GM18502 (cell line): Measurements from ENCODE around the gene ARHGAP27.
"Not testable (repeated sequence)": the region's sequence is repeated elsewhere in the genome, so short reads cannot be mapped to it uniquely, and the experiment has no call there.

Experiments
- ATAC-seq: cut with Tn5 transposase; IDR thresholded peaks from one replicate; pipeline ENCODE4 v1.9.1; 2021; ENCODE audit warnings: mild to moderate bottlenecking; ENCODE audit not compliant: unreplicated experiment, poor library complexity

ARHGAP27 gene

GRCh38 chr17:45448066-45448465 lies 15.4 kb upstream of the ARHGAP27 start:
- ATAC-seq: not testable (repeated sequence)

DNA sequence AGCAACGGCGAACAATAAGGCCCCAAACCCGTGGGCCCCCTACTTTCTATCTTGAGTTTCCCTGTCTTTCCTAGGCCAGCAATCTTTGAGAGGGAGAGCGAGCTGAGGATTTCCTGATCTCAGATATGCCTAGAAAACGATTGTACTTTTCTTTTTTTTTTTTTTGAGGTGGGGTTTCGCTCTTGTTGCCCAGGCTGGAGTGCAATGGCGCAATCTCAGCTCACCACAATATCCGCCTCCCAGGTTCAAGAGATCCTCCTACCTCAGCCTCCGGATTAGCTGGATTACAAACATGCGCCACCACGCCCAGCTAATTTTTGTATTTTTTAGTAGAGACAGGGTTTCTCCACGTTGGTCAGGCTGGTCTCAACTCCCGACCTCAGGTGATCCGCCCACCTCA lies 15.0 kb upstream of the ARHGAP27 start:
- ATAC-seq: not testable (repeated sequence)

GRCh38 chr17:45446872-45447625 lies 14.4 kb upstream of the ARHGAP27 start:
- ATAC-seq: not testable (repeated sequence)

DNA sequence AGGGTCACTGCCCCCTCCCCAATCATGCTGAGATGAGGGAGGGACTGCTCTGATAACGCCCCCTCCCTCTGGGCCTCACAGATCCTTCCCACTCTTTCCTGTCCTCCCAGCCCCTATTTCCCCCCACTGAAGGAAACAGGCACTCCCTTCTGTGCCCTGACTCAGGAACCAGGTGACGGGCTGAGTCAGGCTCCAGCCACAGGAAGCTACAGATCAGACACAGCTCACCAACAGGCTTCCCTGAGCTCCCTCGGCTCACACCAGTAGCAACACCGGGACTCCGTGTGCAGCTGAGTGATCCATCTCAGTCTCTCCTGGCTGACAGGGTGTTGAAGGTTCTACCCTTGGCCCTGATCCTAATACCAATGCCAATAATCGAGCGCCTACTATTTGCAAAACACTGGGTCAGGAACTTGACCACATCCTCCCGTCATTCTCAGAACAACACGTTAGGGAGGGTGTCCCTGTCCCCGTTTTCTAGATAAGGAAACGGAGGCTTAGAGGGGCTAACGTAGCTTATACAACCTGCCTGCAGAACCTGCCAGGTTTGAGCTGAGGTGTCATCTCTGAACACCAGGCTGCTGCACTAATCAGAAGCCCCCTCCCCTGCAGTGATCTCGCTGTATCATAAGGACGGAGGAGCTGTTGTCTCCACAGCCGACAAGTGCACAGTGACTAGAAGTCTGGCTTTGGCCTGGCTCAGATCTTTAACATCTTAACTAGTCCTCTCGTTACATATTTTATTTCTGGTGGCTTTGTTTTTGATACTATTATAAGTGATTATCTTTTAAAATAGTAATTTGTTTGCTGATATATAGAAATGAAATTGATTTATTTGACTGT lies 13.5 kb upstream of the ARHGAP27 start:
- peak; percentile 48 for ATAC-seq

GRCh38 chr17:45444856-45445820 lies 12.5 kb upstream of the ARHGAP27 start:
- not testable (repeated sequence) for ATAC-seq

DNA sequence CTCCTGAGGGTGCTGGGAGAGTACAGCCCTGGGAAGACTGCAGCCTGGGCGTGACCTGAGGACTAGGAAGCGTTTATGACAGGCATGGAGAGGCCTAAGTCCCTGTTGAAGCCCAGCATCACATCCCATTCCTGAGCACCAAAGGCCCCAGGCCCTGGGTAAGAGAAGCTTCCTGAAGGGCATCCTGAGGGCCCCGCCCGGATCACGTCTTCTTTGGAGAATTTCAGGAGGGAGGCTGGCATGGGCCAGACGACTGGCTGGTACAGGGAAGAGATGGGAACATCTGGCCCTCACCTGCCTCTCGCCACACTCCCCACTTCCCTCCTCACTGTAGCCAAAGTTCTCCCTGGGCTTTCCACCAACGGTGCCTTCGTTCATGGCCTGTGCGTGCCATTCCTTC lies 11.6 kb upstream of the ARHGAP27 start:
- ATAC-seq: not testable (repeated sequence)

DNA sequence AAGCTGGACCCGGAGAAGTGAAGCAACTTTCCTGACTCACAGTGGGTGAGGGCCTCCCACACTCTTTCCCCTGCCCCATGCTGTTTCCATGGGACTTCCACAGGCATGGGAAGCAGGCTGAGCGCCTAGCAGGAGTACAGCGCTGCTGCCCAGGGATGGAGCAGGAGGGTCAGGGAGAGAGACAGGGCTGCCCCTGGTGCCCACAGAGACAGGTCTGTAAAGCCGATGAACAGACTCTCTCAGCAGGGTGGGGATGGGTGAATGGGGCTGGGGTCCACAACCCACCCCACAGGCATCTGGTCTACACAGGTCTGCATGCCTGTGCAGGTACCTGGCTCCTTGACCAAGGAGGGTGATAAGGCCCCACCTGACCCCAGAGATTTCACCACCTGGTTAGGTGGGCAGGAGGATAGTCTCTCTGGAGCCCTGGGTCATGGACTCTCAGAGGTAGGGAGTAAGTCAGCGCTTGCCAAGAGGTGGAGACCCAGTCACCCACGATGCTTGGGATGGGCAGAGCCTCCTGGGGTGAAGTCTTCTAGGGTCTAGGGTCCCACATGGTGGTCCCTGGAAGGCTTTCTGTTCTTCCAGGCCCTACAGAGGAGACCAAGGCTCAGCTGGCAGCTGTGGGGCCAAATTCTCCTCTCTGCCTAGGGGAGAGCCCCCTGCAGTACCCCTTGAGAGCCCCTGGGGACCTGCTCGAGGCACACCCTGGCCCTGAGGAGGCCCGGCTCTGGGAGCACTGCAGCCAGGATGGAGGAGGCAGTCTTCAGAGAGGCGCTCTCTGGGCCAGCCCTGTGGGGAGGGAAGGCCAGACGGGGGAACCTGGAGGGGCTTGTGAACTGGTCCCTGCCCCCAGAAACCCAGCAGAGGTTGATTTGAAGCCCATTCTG lies 10.9 kb upstream of the ARHGAP27 start:
- not testable (repeated sequence) for ATAC-seq

DNA sequence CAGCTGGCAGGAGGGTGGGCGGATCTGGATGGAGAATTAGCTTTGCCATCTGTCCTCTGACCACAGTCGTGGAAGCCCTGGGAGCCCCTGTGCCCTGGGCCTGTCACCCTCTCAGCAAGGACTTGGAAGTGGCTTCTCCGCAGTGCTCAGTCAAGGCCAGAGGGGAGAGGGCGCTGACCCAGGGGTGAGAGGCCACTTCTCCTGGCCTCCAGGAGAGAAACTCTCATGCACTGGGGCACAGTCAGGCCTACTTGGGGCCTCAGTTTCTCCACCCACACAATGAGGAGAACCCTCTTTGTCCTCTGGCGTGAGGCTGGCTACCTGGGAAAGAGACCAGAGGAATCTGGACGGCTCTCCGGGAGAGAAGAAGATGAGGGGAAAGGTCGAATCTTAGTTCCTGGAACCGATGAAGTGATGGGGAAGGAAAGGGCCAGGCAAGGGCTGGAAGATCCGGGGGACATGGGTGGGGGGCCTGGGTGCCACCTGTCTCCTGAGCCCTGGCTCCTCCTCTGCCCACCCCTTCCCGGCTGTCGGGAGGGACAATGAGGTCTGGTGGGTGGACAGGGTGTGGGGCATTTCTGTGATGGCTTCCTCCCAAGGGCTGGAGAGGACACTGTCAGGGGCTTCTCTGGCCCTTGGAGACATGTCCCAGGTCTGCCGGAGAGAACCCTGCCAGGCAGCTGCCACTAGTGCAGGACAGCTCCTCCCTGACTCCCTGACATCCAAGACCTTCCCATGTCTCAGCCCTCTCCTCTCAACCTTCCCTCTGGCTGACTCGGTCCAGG lies 9.0 kb upstream of the ARHGAP27 start:
- no peak for ATAC-seq

DNA sequence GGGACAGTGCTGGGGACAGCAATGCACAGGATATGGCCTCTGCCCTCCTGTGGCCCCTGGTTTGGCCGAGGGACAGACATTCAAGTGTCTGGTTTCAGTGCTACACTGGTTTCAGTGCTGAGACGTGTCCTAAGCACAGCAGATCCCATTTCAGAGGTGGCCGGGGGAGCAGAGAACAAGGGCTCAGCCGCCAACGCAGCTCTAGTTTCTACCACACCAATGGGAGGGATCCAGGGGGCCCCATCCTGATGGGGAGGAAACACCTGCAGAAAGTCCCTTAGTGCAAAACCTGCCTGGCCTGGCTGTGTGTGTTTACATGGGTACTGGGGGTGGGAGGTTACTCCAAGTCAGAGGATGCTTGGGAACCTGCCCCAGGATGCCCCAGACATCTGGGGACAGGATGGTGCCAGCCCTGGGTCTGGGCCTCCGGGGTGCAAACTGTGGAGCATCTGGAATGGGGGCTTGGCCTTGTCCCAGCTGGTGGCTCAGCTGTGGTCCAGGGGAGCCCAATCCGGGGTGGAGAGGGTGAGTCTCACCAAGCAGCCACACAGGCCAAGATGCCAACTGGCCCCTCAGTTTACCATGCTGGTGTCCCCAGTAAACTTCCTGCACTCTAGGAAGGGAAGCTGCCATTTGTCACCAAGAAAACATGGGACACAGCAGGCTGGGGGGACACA lies 8.3 kb upstream of the ARHGAP27 start:
- ATAC-seq: peak; percentile 80

- no peak for ATAC-seq
These were observed 7.6 kb upstream of the ARHGAP27 start for GRCh38 chr17:45440161-45440778.

DNA sequence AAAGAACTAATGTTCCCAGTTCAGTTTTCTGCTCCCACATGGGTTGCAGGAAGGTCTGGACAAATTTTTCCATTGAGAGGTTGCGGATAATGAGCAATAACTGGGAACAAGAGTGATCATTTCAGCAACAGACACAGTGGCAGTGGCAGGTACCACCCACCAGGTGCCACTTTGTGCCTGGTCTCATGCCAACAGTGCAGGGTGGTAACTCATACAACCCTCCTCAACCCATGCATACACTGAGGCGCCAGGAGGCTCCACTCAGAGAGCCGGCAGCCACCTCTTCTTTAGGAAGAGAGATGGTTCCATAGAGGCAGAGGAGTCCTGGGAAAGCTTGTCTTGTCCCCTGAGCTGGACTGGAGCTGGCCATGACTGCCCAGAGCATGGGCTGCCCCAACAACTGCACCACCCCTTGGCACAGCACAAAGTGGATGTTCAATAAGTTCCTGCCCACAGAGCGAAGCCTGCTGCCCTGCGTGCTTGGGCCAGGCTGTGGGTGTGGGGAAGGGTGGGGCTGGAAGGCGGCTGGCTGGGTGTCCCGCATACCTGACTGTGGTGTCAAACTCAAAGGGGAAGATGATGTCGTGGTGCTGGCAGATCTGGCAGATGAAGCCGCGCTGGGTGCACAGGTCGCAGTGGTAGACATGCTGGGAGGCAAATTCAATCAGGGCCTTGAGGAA lies 6.4 kb upstream of the ARHGAP27 start:
- no peak for ATAC-seq

DNA sequence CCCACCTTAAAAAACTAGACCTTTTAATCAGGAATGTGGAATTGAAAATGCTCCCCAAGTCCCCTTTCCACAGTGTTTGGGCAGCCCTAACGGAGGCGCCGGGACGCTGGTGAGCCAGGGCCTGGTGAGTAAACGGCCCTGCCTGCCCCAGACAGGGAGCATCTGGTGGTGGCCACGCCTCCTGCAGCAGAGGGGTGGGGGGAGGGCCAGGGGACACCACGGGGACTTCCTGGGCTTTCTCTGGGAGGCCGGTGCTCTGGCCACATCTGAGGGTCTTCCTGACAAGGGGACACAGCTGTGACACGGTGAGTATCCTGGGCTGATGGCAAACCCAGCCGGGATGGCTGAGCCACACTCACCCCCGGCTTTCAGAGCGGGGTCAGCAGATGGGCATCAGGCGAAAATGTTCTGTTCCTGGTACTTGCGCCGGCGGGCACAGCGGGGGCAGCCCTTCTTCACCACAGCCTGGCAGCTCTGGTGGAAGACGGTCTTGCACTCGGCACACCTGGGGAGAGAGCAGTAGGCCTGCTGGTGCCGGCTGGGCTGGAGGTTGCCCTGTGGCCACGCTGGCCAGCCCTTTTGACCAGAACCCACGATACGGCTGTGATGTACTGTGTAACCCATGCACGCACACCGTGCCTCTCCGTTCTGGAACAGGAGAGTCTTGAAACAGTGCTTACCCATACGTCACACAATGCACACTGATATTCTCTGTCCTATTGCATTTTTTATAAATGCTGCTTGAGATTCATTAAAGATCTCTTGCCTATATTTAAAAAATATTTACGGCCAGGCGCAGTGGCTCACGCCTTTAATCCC lies 5.0 kb upstream of the ARHGAP27 start:
- no peak for ATAC-seq

DNA sequence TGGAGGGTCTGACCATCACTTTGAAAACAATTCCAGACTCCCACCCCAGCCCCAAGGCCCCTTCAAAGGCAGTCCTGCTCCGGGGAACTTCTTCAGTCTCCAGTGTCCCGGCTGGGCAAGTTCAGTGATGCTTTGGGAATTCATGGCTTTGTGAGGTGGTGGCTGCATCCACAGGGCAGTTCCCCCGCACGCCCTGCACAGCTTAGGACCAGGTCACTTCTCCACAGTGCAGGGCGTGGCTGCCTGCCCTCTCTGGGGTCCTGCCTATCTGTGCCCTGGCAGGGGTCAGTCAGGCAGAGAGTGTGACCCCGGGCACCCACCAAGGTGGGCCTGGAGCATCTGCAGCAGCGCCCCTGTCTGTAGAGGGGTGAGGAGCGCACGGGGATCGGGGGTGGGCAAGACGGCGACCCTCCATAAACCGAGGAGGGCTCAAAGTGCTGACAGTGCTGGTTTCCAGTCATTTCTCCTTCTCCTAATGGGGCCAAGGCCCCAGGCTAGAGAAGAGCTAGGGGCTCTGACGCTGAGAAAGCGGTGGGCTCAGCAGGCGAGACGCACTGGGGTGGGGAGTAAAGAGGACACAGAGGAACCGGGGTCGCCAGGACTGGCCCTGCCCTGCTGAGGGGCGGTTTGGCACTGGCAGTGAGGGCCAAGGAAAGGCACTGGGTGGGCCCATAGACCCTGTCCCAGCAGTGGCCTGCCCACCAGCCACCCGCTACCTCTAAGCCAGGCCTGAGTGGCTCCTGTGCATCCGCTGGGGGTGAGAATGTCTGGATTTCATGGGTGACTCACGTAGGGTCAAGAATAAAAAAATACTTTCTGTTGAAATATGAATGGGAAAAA lies 4.2 kb upstream of the ARHGAP27 start:
- ATAC-seq: no peak

DNA sequence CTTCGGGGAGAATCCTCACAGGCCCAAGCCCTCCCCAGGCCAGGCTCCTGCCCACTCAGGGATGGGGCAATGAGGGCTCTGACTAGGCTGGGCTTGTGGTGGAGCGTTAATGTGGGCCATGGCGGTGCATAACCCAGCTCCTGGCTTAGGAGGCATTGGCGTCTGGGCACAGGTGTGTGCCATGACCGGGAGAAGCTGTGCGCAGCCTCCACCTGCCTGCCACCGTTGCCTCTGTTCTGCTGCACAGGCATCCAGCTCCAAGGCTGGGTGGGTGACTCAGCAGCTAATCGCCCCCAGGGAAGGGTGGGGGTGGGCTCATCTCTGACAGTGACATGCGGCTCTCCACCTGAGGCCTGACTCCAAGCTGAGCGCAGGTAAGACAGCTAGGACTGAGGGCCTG lies 3.5 kb upstream of the ARHGAP27 start:
- no peak for ATAC-seq

GRCh38 chr17:45435481-45435880 lies 2.8 kb upstream of the ARHGAP27 start:
- no peak for ATAC-seq
